Astrocyte of the cerebellum (primary cell): ENCODE data around the gene RHBDL1.
"Not testable (repeated sequence)": the region's sequence is repeated elsewhere in the genome, so short reads cannot be mapped to it uniquely, and the experiment has no call there.

ENCODE experiments used
- DNase-seq: peaks from one replicate; pipeline ENCODE4 v3.0.0-alpha.2; 2011; ENCODE audit warnings: low read depth
- H3K4me3 ChIP-seq: 2 replicates; pipeline ENCODE4 v1.5.1; 2011; ENCODE audit warnings: mild to moderate bottlenecking, low read depth, low read length, moderate library complexity
- CTCF ChIP-seq: IDR thresholded peaks from 2 replicates; pipeline ENCODE4 v1.5.1; 2012; ENCODE audit warnings: low read length, low read depth, moderate library complexity, mild to moderate bottlenecking; ENCODE audit errors: missing control alignments
- in situ Hi-C: cut with HindIII; loops from 2 replicates; pipeline ENCODE4 v1.10.0; 2017; ENCODE audit warnings: low sequenced_read_pairs

Gene RHBDL1

GRCh38 chr16:711548-712320 is 36.3 kb downstream of the RHBDL1 start:
- TF ChIP-seq CTCF = peak; percentile 86
- DNase-seq = no peak
- no peak overlapping the region for H3K4me3 ChIP-seq
- in situ Hi-C loops = loop anchor here (10.0 kb wide), 1 partner anchor 263 kb away; the partner anchor contains the start of gene LMF1

- in situ Hi-C loops = loop anchor here (10.0 kb wide), 1 partner anchor 262 kb away; the partner anchor contains the start of gene LMF1
- peak; percentile 42 for TF ChIP-seq CTCF
- peak; percentile 75 for DNase-seq
- not testable (repeated sequence) for H3K4me3 ChIP-seq
Observed at GRCh38 chr16:712740-713250, 37.3 kb downstream of the RHBDL1 start.

GRCh38 chr16:714079-714478 is 38.6 kb downstream of the RHBDL1 start:
- no peak for TF ChIP-seq CTCF
- peak overlapping the region; percentile 19 for H3K4me3 ChIP-seq
- no peak for DNase-seq
- in situ Hi-C loops = loop anchor here (10.0 kb wide), 1 partner anchor 261 kb away; the partner anchor contains the start of gene LMF1

- no peak for DNase-seq
- in situ Hi-C loops = loop anchor here (10.0 kb wide), 1 partner anchor 260 kb away; the partner anchor contains the start of gene LMF1
- TF ChIP-seq CTCF = no peak
- H3K4me3 ChIP-seq = peak within 1 kb of the TSS; percentile 55
Observed at GRCh38 chr16:714558-715476, 39.3 kb downstream of the RHBDL1 start, which contains the start of gene METRN. METRN (plus strand) TSS chr16:715118; CDS start chr16:715290, 172 bp downstream.

- in situ Hi-C loops = loop anchor here (10.0 kb wide), 1 partner anchor 259 kb away; the partner anchor contains the start of gene LMF1
- peak overlapping the region; percentile 55 for H3K4me3 ChIP-seq
- no peak for TF ChIP-seq CTCF
- no peak for DNase-seq
Observed at GRCh38 chr16:715477-716199, 40.2 kb downstream of the RHBDL1 start.

- no peak for DNase-seq
- no peak for TF ChIP-seq CTCF
- in situ Hi-C loops = loop anchor here (10.0 kb wide), 1 partner anchor 259 kb away; the partner anchor contains the start of gene LMF1
- H3K4me3 ChIP-seq = peak overlapping the region; percentile 55
Observed at GRCh38 chr16:716200-716568, 40.7 kb downstream of the RHBDL1 start.
